ENCODE data around the gene DAPP1. TPM values are rescaled to one million over a fixed set of nuclear protein-coding genes. Genes with fewer than 3 reads are reported as not detected.
"Not testable (repeated sequence)": the region's sequence is repeated elsewhere in the genome, so short reads cannot be mapped to it uniquely, and the experiment has no call there.

Gene DAPP1
- total RNA-seq, 1 donor from 2014 or later: not detected

DNA sequence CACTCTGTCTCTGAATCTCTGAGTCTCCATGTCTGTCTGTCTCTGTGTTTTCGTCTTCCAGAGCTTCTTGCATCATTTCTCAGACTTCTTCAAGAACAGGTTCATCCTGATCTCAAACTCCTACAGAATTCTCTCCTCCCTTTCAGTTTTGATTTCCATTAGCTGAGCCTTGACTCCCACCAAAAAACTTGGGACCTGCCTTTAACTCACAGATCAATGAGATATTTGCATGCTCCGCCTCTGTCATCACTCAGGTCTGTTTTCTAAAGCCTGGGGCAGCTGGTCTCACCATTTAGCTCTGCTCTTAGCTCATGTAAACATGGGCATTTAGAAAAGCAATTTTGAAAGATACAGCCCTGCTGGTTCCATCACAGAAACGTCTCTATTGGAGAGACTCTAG lies 8.6 kb downstream of the DAPP1 start:
- no peak for DNase-seq

DNA sequence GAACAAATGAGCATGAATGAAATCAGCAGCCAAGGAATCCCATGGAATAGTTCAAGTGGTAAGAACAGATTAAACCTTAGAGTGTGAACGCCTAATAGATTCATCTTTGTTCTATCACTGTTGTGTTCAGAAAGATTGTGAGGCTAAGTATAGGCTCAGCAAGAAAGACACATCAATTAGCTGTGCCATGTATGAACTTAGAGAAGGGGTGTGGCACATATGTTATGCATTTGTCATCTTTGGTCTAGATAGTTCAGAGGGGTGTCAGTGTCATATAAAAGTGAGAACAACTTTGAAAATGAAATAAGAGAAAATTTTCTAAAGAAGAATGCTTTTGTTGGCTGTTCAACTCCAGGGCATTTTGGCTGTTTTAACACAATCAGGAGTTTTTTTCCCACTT lies 9.4 kb downstream of the DAPP1 start:
- DNase-seq: no peak

- DNase-seq: no peak
These were observed 10.8 kb downstream of the DAPP1 start for GRCh38 chr4:99827454-99827853.

GRCh38 chr4:99827857-99828256 lies 11.2 kb downstream of the DAPP1 start:
- DNase-seq: no peak

DNA sequence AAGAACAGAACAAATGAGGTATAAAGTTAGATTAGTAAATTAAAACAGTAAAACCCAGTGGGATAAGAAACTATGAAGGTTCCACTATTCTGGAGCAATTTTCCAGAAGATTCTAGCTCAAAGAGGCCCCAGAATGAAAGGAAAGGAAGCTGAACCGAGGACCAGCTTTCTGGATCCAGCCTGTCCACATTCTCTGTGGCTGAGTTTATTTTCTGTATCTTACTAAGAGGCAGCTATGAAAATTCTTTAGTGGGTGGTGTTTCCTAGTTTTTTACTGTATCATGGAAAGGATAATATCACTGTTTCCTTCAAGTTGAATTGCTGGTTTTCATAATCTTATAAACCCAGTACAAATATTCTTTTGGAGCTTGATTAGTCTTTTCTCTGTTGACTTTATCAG lies 11.8 kb downstream of the DAPP1 start:
- DNase-seq: no peak

GRCh38 chr4:99830051-99830450 lies 13.4 kb downstream of the DAPP1 start:
- DNase-seq: not testable (repeated sequence)

DNA sequence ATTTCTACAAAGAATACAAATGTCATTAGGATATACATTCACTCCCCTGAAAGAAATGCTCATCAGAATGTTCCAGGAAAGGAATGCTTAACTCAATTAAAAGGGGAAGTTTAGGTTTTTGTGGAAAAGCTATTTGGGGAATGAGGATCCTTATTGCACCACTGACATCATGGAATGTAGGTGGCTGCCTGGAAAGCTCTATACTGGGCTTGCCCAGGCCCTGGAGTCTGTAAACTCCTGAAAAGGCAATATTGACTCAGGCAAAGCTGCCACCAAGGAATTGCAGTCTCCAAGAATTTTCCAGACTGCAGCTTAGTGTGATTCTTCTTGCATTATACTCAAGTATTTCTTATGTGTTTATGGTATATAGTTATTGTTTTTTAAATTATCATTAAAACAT lies 15.7 kb downstream of the DAPP1 start:
- DNase-seq: no peak

- no peak for DNase-seq
These were observed 16.1 kb downstream of the DAPP1 start for GRCh38 chr4:99832758-99833157.

- DNase-seq: no peak
These were observed 17.1 kb downstream of the DAPP1 start for GRCh38 chr4:99833756-99834155.

DNA sequence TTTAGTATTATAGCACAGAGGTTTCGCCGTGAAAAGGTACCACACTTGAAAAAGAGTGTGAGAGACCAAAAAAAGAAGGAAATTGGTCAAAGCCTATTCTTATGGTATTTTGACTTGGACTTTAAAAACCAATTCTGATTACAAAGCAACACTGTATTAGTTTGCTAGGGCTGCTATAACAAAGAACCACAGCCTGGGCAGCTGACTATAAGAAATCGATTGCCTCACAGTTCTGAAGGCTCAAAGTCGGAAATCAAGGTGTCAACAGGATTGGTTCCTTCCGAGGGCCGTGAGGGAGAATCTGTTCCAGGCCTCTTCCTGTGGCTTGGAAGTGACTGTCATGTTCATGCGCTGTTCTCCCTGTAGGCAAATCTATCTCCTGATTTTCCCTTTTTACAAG lies 17.9 kb downstream of the DAPP1 start:
- DNase-seq: no peak

GRCh38 chr4:99835942-99836341 lies 19.3 kb downstream of the DAPP1 start:
- no peak for DNase-seq

- DNase-seq: no peak
These were observed 22.3 kb downstream of the DAPP1 start for GRCh38 chr4:99838927-99839326.

DNA sequence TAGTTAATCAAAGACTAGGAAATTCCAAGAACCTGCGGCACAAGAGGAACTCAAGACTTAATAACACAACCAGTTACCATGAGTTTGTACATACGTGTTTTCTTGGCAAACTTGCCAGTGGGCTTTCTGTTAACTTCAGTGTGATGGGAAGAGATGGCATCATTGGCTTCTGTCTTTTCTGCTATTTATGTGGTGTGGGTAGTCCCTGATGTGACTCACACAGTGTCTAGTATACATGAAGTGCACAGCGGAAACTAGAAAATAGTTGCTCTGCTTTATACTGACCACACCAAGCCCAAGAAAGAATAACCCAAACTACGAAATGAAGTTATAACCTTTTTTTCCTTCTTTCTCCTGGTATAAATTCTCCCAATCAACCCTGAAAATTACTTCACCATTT lies 24.5 kb downstream of the DAPP1 start:
- no peak for DNase-seq

DNA sequence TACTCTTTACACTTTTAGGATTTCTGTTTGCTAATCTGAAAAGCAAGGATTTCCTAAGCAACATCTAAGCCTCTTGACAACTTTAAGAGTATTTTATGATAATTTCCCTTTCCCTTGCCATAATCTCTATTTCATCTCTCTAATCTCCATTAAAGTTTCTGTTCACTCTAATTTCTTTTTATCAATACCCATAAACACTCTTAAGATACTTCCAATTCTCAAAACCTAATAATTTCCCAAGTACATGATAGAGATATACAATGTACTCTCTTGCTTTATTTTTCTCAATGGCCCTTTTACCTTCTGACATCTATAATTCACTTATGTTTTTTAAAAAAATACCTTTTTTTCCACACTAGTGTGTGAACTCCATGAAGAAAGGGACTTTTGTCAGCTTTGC lies 26.8 kb downstream of the DAPP1 start:
- no peak for DNase-seq

GRCh38 chr4:99844048-99844447 lies 27.4 kb downstream of the DAPP1 start:
- no peak for DNase-seq

- no peak for DNase-seq
These were observed 28.6 kb downstream of the DAPP1 start for GRCh38 chr4:99845179-99845578.

- no peak for DNase-seq
These were observed 29.3 kb downstream of the DAPP1 start for GRCh38 chr4:99845708-99846469.

DNA sequence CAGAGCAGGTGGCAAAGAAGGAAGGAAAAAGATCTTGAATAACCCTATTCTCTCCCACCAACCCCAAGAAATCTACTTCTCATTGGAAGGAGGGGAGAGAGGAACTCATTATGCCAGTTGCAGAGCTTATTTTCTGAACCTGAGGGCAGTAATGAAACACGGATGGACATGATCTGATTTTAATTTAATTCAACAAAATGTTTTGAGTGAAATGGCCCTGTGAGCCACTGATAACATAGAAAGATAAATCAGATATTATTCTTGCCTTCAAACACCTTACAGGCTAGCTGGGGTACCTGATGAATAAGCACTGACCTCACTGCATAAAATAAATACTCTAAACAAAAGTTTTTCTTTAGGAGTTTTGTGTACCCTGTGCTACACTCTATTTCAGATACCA lies 30.3 kb downstream of the DAPP1 start:
- no peak for DNase-seq

- DNase-seq: no peak
These were observed 30.8 kb downstream of the DAPP1 start for GRCh38 chr4:99847362-99847976.

- no peak for DNase-seq
These were observed 32.0 kb downstream of the DAPP1 start for GRCh38 chr4:99848591-99849001.

DNA sequence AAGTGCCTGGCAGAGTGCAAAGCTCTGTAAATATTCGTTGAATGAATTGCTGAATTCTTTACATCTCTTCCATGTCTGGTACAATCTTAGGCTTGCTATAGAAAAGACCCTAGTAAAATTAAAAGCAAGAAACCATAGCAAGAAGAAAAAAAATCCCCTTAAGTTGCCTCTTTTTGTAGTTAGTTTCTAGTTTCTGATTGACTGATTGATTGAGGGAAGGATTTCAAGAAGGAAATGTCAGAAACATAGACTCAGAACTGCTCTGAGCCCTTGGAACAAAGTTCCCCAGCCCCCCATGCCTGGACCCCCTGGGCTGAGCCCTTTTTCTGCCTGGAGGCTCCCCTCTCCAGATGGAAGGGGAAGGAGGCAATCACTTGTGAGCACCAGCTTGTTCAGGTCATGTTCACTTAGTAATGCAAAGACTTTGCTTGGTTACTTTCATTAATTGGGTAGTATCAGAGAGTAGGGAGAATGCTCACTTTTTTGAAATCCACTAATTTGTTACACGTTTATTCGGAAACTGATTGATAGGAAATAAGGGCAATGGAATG lies 35.6 kb downstream of the DAPP1 start:
- DNase-seq: no peak

GRCh38 chr4:99853190-99853589 lies 36.6 kb downstream of the DAPP1 start:
- no peak for DNase-seq

- no peak for DNase-seq
These were observed 37.4 kb downstream of the DAPP1 start for GRCh38 chr4:99853999-99854398.

- no peak for DNase-seq
These were observed 39.1 kb downstream of the DAPP1 start for GRCh38 chr4:99855678-99856077.
